Liver (tissue), 9 donors: ENCODE results near the gene MRTFB. TPM values are rescaled to one million over a fixed set of nuclear protein-coding genes. Genes with fewer than 3 reads are reported as not detected.

ENCODE experiments used
- DNase-seq: peaks from one replicate; pipeline ENCODE4 v3.0.0-alpha.2; 2017; ENCODE audit warnings: low spot score
- H3K27ac ChIP-seq, 2 donors: one replicate each; pipeline ENCODE4 v1.7.0; 2013; ENCODE audit warnings: inconsistent platforms in 2 of 2, low read length in 2 of 2, control low read depth in 1 of 2, low read depth in 1 of 2, mild to moderate bottlenecking in 1 of 2
- H3K27me3 ChIP-seq, 4 donors: one replicate each; pipeline versions ENCODE4 v1.6.1 to v1.7.0; 2013; ENCODE audit warnings: low read length in 3 of 4, inconsistent platforms in 1 of 4, mild to moderate bottlenecking in 1 of 4, moderate library complexity in 1 of 4; ENCODE audit not compliant: control insufficient read depth in 4 of 4, insufficient read depth in 4 of 4
- H3K36me3 ChIP-seq, 4 donors: one replicate each; pipeline versions ENCODE4 v1.6.1 to v1.7.0; 2013; ENCODE audit warnings: low read length in 3 of 4, mild to moderate bottlenecking in 3 of 4, low read depth in 1 of 4, moderate library complexity in 1 of 4; ENCODE audit not compliant: control insufficient read depth in 4 of 4, insufficient read depth in 3 of 4
- H3K4me1 ChIP-seq, 4 donors: one replicate each; pipeline versions ENCODE4 v1.6.1 to v1.7.0; 2013; ENCODE audit warnings: low read length in 3 of 4, mild to moderate bottlenecking in 3 of 4, moderate library complexity in 1 of 4; ENCODE audit not compliant: control insufficient read depth in 4 of 4, insufficient read depth in 4 of 4
- H3K4me3 ChIP-seq, 3 donors: one replicate each; pipeline versions ENCODE4 v1.6.1 to v1.7.0; 2013; ENCODE audit warnings: low read length in 3 of 3, control low read depth in 1 of 3, low read depth in 1 of 3, mild to moderate bottlenecking in 1 of 3
- H3K9ac ChIP-seq, 2 donors: one replicate each; pipeline ENCODE4 v1.7.0; 2013; ENCODE audit warnings: low read length in 2 of 2, mild to moderate bottlenecking in 2 of 2, moderate library complexity in 2 of 2, control low read depth in 1 of 2, low read depth in 1 of 2
- H3K9me3 ChIP-seq, 4 donors: one replicate each; pipeline versions ENCODE4 v1.6.1 to v1.7.0; 2013; ENCODE audit warnings: low read length in 3 of 4; ENCODE audit not compliant: control insufficient read depth in 4 of 4
- EGR1 ChIP-seq, 2 donors: IDR thresholded peaks; 2 replicates each; pipeline ENCODE4 v1.6.1; 2016 to 2018; ENCODE audit warnings: antibody characterized with exemption in 2 of 2, low read depth in 2 of 2
- FOXA1 ChIP-seq: IDR thresholded peaks from 2 replicates; pipeline ENCODE4 v1.6.1; 2016; ENCODE audit warnings: antibody characterized with exemption
- FOXA2 ChIP-seq: IDR thresholded peaks from 2 replicates; pipeline ENCODE4 v1.6.1; 2016; ENCODE audit warnings: antibody characterized with exemption
- GABPA ChIP-seq, 2 donors: IDR thresholded peaks in 1 of 2; conservative IDR thresholded peaks in 1 of 2; 2 replicates each; pipeline ENCODE4 v1.6.1; 2016; ENCODE audit warnings: antibody characterized with exemption in 2 of 2, mild to moderate bottlenecking in 1 of 2, moderate library complexity in 1 of 2
- HNF4A ChIP-seq, 2 donors: conservative IDR thresholded peaks; 2 replicates each; pipeline ENCODE4 v1.6.1; 2016; ENCODE audit warnings: antibody characterized with exemption in 2 of 2, mild to moderate bottlenecking in 2 of 2
- HNF4G ChIP-seq: IDR thresholded peaks from 2 replicates; pipeline ENCODE4 v1.6.1; 2016; ENCODE audit warnings: antibody characterized with exemption
- JUND ChIP-seq, 2 donors: IDR thresholded peaks; 2 replicates each; pipeline ENCODE4 v1.6.1; 2016; ENCODE audit warnings: antibody characterized with exemption in 2 of 2
- NR2F2 ChIP-seq: IDR thresholded peaks from 2 replicates; pipeline ENCODE4 v1.6.1; 2016; ENCODE audit warnings: antibody characterized with exemption
- RAD21 ChIP-seq, 2 donors: IDR thresholded peaks; 2 replicates each; pipeline ENCODE4 v1.6.1; 2016; ENCODE audit warnings: antibody characterized with exemption in 2 of 2, mild to moderate bottlenecking in 2 of 2
- RXRA ChIP-seq, 2 donors: IDR thresholded peaks; 2 replicates each; pipeline ENCODE4 v1.6.1; 2017 to 2018; ENCODE audit warnings: antibody characterized with exemption in 2 of 2, mild to moderate bottlenecking in 1 of 2
- SP1 ChIP-seq: IDR thresholded peaks from 2 replicates; pipeline ENCODE4 v1.6.1; 2018; ENCODE audit warnings: antibody characterized with exemption, mild to moderate bottlenecking
- TAF1 ChIP-seq: conservative IDR thresholded peaks from 2 replicates; pipeline ENCODE4 v1.6.1; 2016; ENCODE audit warnings: antibody characterized with exemption, mild to moderate bottlenecking
- YY1 ChIP-seq: IDR thresholded peaks from 2 replicates; pipeline ENCODE4 v1.6.1; 2016; ENCODE audit warnings: antibody characterized with exemption, mild to moderate bottlenecking
- WGBS: extraction: QIAGEN DNeasy Blood & Tissue Kit; methylation state at CpG from one replicate; pipeline ENCODE4 v1.1.7; 2013; 5-methylcytosine and 5-hydroxymethylcytosine counted together
- polyA plus RNA-seq, 2 donors: library from polyadenylated mRNA; stranded (reverse) in 1 of 2; unstranded in 1 of 2; fragments of 200-250 nt in 1 of 2; fragments of >200 nt in 1 of 2; fragmentation: Nextera tagmentation in 1 of 2; extraction: Ambion mirVana in 1 of 2; gene quantifications; one replicate each; pipeline versions ENCODE4 v1.2.1 to v1.2.3, GENCODE V29; 2013 to 2015
- total RNA-seq, 2 donors: library from RNA; depleted of rRNA; stranded (reverse); fragments of >200 nt; gene quantifications; one replicate each; pipeline ENCODE4 v1.2.3, GENCODE V29; 2014
- TF ChIP-seq, protein P1 (sequence below): IDR thresholded peaks from 2 replicates; pipeline ENCODE4 v1.6.1; 2016; ENCODE audit warnings: antibody characterized with exemption, mild to moderate bottlenecking
- TF ChIP-seq, protein P2 (sequence below): IDR thresholded peaks from 2 replicates; pipeline ENCODE4 v1.6.1; 2016; ENCODE audit warnings: antibody characterized with exemption
- TF ChIP-seq, protein P3 (sequence below): fragments of 150-350 bp; IDR thresholded peaks from 2 replicates; pipeline ENCODE4 v1.5.1; 2017; ENCODE audit warnings: improper control_type of control experiment, low read depth, low read length; ENCODE audit not compliant: missing input control
- TF ChIP-seq, protein P4 (sequence below): IDR thresholded peaks from 2 replicates; pipeline ENCODE4 v1.6.1; 2016; ENCODE audit warnings: antibody characterized with exemption
- TF ChIP-seq, protein P5 (sequence below): IDR thresholded peaks from 2 replicates; pipeline ENCODE4 v1.6.1; 2016; ENCODE audit warnings: antibody characterized with exemption
- donor health status: healthy.
- donor health status: healthy.
- donor health status: healthy.
- donor health status: healthy.
- donor health status: healthy.

Gene MRTFB
- total and polyA plus RNA-seq, 4 donors, result 4.1 to 14.2 (median 5.8) TPM

DNA sequence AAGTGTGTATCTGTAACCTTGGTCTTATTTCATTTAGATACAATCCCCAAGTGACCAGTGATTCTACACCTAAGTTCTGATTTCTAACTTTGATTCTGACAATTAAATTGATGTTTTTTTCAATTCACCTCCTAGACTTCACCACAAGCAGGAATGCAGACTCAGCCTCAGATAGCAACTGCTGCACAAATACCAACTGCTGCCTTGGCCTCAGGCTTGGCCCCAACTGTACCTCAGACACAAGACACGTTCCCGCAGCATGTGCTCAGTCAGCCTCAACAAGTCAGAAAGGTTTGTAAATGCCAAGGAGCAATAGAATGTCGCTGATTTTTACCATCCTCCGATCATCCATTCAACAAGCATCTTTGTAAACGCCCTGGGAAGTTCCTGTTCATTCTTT, 177.7 kb downstream of the MRTFB start:
- Histone ChIP-seq H3K27ac (no peak overlapping the region), H3K36me3 (peaks cover 2 to 62% (median 45%) of the 10 kb centered on the region in 4 donors), H3K27me3 (no peaks in the 10 kb centered on the region), H3K4me1 (no peaks in the 10 kb centered on the region), H3K4me3 (no peak overlapping the region), H3K9me3 (no peaks in the 10 kb centered on the region), H3K9ac (no peak overlapping the region)
- TF ChIP-seq FOXA1 (no peak), JUND (IDR thresholded peaks at IDR 0.05) (no peak), FOXA2 (no peak), EGR1 (IDR thresholded peaks at IDR 0.05; ENCODE audit: low read depth in 2 of 2) (no peak), YY1 (no peak), HNF4G (no peak), HNF4A (conservative IDR thresholded peaks at IDR 0.05) (no peak), TAF1 (no peak), GABPA (IDR thresholded peaks at IDR 0.05 in 1 of 2, conservative IDR thresholded peaks at IDR 0.05 in 1 of 2) (no peak), RAD21 (IDR thresholded peaks at IDR 0.05) (no peak), SP1 (no peak), RXRA (IDR thresholded peaks at IDR 0.05) (no peak), NR2F2 (no peak)
- TF ChIP-seq, protein P1, sequence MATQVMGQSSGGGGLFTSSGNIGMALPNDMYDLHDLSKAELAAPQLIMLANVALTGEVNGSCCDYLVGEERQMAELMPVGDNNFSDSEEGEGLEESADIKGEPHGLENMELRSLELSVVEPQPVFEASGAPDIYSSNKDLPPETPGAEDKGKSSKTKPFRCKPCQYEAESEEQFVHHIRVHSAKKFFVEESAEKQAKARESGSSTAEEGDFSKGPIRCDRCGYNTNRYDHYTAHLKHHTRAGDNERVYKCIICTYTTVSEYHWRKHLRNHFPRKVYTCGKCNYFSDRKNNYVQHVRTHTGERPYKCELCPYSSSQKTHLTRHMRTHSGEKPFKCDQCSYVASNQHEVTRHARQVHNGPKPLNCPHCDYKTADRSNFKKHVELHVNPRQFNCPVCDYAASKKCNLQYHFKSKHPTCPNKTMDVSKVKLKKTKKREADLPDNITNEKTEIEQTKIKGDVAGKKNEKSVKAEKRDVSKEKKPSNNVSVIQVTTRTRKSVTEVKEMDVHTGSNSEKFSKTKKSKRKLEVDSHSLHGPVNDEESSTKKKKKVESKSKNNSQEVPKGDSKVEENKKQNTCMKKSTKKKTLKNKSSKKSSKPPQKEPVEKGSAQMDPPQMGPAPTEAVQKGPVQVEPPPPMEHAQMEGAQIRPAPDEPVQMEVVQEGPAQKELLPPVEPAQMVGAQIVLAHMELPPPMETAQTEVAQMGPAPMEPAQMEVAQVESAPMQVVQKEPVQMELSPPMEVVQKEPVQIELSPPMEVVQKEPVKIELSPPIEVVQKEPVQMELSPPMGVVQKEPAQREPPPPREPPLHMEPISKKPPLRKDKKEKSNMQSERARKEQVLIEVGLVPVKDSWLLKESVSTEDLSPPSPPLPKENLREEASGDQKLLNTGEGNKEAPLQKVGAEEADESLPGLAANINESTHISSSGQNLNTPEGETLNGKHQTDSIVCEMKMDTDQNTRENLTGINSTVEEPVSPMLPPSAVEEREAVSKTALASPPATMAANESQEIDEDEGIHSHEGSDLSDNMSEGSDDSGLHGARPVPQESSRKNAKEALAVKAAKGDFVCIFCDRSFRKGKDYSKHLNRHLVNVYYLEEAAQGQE, result no peak
- TF ChIP-seq, protein P2, sequence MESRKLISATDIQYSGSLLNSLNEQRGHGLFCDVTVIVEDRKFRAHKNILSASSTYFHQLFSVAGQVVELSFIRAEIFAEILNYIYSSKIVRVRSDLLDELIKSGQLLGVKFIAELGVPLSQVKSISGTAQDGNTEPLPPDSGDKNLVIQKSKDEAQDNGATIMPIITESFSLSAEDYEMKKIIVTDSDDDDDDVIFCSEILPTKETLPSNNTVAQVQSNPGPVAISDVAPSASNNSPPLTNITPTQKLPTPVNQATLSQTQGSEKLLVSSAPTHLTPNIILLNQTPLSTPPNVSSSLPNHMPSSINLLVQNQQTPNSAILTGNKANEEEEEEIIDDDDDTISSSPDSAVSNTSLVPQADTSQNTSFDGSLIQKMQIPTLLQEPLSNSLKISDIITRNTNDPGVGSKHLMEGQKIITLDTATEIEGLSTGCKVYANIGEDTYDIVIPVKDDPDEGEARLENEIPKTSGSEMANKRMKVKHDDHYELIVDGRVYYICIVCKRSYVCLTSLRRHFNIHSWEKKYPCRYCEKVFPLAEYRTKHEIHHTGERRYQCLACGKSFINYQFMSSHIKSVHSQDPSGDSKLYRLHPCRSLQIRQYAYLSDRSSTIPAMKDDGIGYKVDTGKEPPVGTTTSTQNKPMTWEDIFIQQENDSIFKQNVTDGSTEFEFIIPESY, result no peak
- TF ChIP-seq, protein P3, sequence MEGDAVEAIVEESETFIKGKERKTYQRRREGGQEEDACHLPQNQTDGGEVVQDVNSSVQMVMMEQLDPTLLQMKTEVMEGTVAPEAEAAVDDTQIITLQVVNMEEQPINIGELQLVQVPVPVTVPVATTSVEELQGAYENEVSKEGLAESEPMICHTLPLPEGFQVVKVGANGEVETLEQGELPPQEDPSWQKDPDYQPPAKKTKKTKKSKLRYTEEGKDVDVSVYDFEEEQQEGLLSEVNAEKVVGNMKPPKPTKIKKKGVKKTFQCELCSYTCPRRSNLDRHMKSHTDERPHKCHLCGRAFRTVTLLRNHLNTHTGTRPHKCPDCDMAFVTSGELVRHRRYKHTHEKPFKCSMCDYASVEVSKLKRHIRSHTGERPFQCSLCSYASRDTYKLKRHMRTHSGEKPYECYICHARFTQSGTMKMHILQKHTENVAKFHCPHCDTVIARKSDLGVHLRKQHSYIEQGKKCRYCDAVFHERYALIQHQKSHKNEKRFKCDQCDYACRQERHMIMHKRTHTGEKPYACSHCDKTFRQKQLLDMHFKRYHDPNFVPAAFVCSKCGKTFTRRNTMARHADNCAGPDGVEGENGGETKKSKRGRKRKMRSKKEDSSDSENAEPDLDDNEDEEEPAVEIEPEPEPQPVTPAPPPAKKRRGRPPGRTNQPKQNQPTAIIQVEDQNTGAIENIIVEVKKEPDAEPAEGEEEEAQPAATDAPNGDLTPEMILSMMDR, result no peak
- TF ChIP-seq, protein P4, sequence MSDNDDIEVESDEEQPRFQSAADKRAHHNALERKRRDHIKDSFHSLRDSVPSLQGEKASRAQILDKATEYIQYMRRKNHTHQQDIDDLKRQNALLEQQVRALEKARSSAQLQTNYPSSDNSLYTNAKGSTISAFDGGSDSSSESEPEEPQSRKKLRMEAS, result no peak
- TF ChIP-seq, protein P5, sequence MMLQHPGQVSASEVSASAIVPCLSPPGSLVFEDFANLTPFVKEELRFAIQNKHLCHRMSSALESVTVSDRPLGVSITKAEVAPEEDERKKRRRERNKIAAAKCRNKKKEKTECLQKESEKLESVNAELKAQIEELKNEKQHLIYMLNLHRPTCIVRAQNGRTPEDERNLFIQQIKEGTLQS, result no peak
- DNase-seq, result no peak
- WGBS, result 88% methylated on average over 5 of the region's 5 CpGs
